HCT116 (cell line): Measurements from ENCODE around the gene SEMA4C. TPM values are rescaled to one million over a fixed set of nuclear protein-coding genes. Genes with fewer than 3 reads are reported as not detected.

Experiments
- ATAC-seq: fragments of 200-7000 bp; cut with Tn5 transposase; 2 replicates; pipeline ENCODE4 v1.9.1; 2020; ENCODE audit warnings: mild to moderate bottlenecking, moderate library complexity
- BruUV-seq: library from RNA; stranded (reverse); fragments of 400-500 nt; replicated peaks from 2 replicates; lab custom pipeline; 2021; lab: Mats Ljungman, UMichigan
- CTCF ChIA-PET: fragments of 300-600 bp; sonication (Branson Sonifier 250); formaldehyde crosslinking; loops from one replicate; lab custom pipeline; 2021; ENCODE audit warnings: antibody characterized with exemption; lab: Charles Lee
- POLR2A ChIA-PET: fragments of 300-600, 350-600 bp; sonication (Branson Sonifier 250); formaldehyde crosslinking; loops from one replicate; lab custom pipeline; 2021; ENCODE audit warnings: antibody characterized with exemption; lab: Charles Lee
- RAD21 ChIA-PET, 2 experiments: fragments of 300-600 bp; sonication (Branson Sonifier 250); formaldehyde crosslinking; loops; one replicate each; lab custom pipeline; 2023; ENCODE audit warnings: low total read pairs in 2 of 2; ENCODE audit not compliant: uncharacterized antibody in 2 of 2, unreplicated experiment in 2 of 2, low non-redundant PET in 1 of 2; lab: Charles Lee
- DNase-seq: peaks from one replicate; pipeline ENCODE4 v3.0.0-alpha.2; 2010; ENCODE audit warnings: low read depth, low spot score
- H2AFZ ChIP-seq: fragments of 200-600 bp; shearing (Covaris generic), sonication (generic); 2 replicates; pipeline ENCODE4 v1.6.1; 2017; ENCODE audit warnings: low read depth, mixed run types, mixed read lengths, antibody characterized with exemption, low read length; ENCODE audit not compliant: poor library complexity, severe bottlenecking
- H3K27ac ChIP-seq: 2 replicates; pipeline ENCODE4 v1.5.1; 2012; ENCODE audit warnings: low read depth, low read length
- H3K27me3 ChIP-seq: fragments of 200-600 bp; sonication (generic); 2 replicates; pipeline ENCODE4 v1.6.1; 2016; ENCODE audit warnings: mixed run types, low read length, mixed read lengths; ENCODE audit not compliant: insufficient read depth
- H3K36me3 ChIP-seq, 2 experiments: fragments of 200-500 bp in 1 of 2; fragments of 200-600 bp in 1 of 2; sonication (Bioruptor generic) in 1 of 2; sonication (generic) in 1 of 2; 2 replicates each; pipeline versions ENCODE4 v1.5.1 to v1.6.1; 2014 to 2016; ENCODE audit warnings: low read length in 2 of 2, inconsistent platforms in 1 of 2, mixed read lengths in 1 of 2, mixed run types in 1 of 2; ENCODE audit not compliant: insufficient read depth in 2 of 2, control insufficient read depth in 1 of 2
- H3K4me1 ChIP-seq, 2 experiments: fragments of 200-600 bp in 1 of 2; sonication (generic) in 1 of 2; 2 replicates each; pipeline versions ENCODE4 v1.5.1 to v1.6.1; 2012 to 2017; ENCODE audit warnings: low read length in 2 of 2, inconsistent platforms in 1 of 2, mild to moderate bottlenecking in 1 of 2, mixed read lengths in 1 of 2, mixed run types in 1 of 2, moderate library complexity in 1 of 2; ENCODE audit not compliant: insufficient read depth in 2 of 2, control insufficient read depth in 1 of 2
- H3K4me2 ChIP-seq: fragments of 200-600 bp; sonication (generic); 2 replicates; pipeline ENCODE4 v1.6.1; 2017; ENCODE audit warnings: mixed run types, low read length, mixed read lengths
- H3K4me3 ChIP-seq, 2 experiments: fragments of 200-600 bp in 1 of 2; sonication (generic) in 1 of 2; replicated peaks in 1 of 2; 2 replicates each; pipeline ENCODE4 v1.5.1; 2011 to 2016; ENCODE audit warnings: low read length in 2 of 2, control low read depth in 1 of 2, low read depth in 1 of 2, mild to moderate bottlenecking in 1 of 2, mixed read lengths in 1 of 2, mixed run types in 1 of 2
- H3K79me2 ChIP-seq: fragments of 200-600 bp; sonication (generic); 2 replicates; pipeline ENCODE4 v1.6.1; 2017; ENCODE audit warnings: mild to moderate bottlenecking, mixed run types, low read length, moderate library complexity, mixed read lengths; ENCODE audit not compliant: insufficient read depth
- H3K9ac ChIP-seq: fragments of 200-600 bp; sonication (generic); 2 replicates; pipeline ENCODE4 v1.6.1; 2016; ENCODE audit warnings: low read length, mixed read lengths
- H3K9me2 ChIP-seq: fragments of 200-600 bp; sonication (generic), shearing (Covaris generic); 2 replicates; pipeline ENCODE4 v1.6.1; 2017; ENCODE audit warnings: mixed run types, mild to moderate bottlenecking, moderate library complexity; ENCODE audit not compliant: insufficient read depth
- H3K9me3 ChIP-seq, 2 experiments: fragments of 200-500 bp in 1 of 2; fragments of 200-600 bp in 1 of 2; sonication (Bioruptor generic) in 1 of 2; sonication (generic) in 1 of 2; 2 replicates each; pipeline ENCODE4 v1.6.1; 2014 to 2017; ENCODE audit warnings: low read length in 2 of 2, mixed read lengths in 2 of 2, inconsistent platforms in 1 of 2, low read depth in 1 of 2, mild to moderate bottlenecking in 1 of 2, mixed run types in 1 of 2, moderate library complexity in 1 of 2; ENCODE audit not compliant: control insufficient read depth in 1 of 2, insufficient read depth in 1 of 2
- H4K20me1 ChIP-seq: fragments of 200-600 bp; sonication (generic), shearing (Covaris generic); 2 replicates; pipeline ENCODE4 v1.6.1; 2017; ENCODE audit warnings: mixed run types, mild to moderate bottlenecking, moderate library complexity; ENCODE audit not compliant: insufficient read depth
- CBX3 ChIP-seq: IDR thresholded peaks from 2 replicates; pipeline ENCODE4 v1.6.1; 2012; ENCODE audit warnings: low read depth
- EGR1 ChIP-seq: IDR thresholded peaks from 2 replicates; pipeline ENCODE4 v1.6.1; 2012; ENCODE audit warnings: low read depth
- FOSL1 ChIP-seq: IDR thresholded peaks from 2 replicates; pipeline ENCODE4 v1.6.1; 2012; ENCODE audit warnings: low read depth
- POLR2AphosphoS5 ChIP-seq: IDR thresholded peaks from 2 replicates; pipeline ENCODE4 v1.6.1; 2011; ENCODE audit warnings: mild to moderate bottlenecking, low read depth, low read length, moderate library complexity
- RAD21 ChIP-seq: IDR thresholded peaks from 2 replicates; pipeline ENCODE4 v1.6.1; 2012; ENCODE audit warnings: low read depth, mild to moderate bottlenecking
- SIN3A ChIP-seq: IDR thresholded peaks from 2 replicates; pipeline ENCODE4 v1.6.1; 2012; ENCODE audit warnings: low read depth
- SP1 ChIP-seq: IDR thresholded peaks from 2 replicates; pipeline ENCODE4 v1.6.1; 2012; ENCODE audit warnings: low read depth
- ZFX ChIP-seq: fragments of 450-650 bp; IDR thresholded peaks from 2 replicates; pipeline ENCODE4 v1.6.1; 2017
- intact Hi-C: fragments of 100-400 bp; cut with micrococcal nuclease; formaldehyde crosslinking; loops from 2 replicates; pipeline ENCODE4 v1.10.0; 2022
- total RNA-seq: library from RNA; stranded (reverse); gene quantifications from one replicate; pipeline ENCODE4 v1.2.1, GENCODE V29; 2021; ENCODE audit not compliant: unreplicated experiment
- TF ChIP-seq, protein P1 (sequence below): IDR thresholded peaks from 2 replicates; pipeline ENCODE4 v1.6.1; 2011; ENCODE audit warnings: mild to moderate bottlenecking, low read length, moderate library complexity; ENCODE audit not compliant: insufficient replicate concordance; ENCODE audit errors: extremely low read depth

The SEMA4C gene
- total RNA-seq, 1 experiment from 2014 or later = 25.4 TPM

DNA sequence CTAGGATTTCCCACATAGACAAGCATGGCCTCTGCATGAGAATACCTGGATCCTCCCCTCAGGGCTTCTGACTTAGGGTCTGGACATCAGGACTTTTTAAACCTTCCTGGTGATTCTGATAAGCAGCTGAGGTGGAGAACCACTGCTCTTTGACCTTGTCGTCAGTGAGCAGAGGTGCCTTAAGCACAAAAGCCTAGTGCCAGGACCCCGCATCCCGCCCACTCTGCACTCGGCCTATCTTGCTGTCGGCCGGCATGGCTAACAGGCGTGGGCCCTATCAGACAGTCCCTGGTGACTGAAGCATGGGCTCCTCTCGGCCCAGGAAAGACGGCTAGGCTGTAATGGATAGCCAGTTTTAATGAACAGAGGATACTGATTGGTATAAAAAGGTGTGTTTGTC lies 32.3 kb downstream of the SEMA4C start:
- intact Hi-C loops = no loop called here
- Histone ChIP-seq H3K36me3 (peaks cover 7 to 13% of the 10 kb centered on the region in 2 experiments; a peak in 1 of 4 replicates), H3K79me2 (no peaks in the 10 kb centered on the region), H3K27me3 (no peaks in the 10 kb centered on the region), H3K27ac (no peak overlapping the region), H4K20me1 (no peaks in the 10 kb centered on the region), H3K9me2 (no peaks in the 10 kb centered on the region), H3K9ac (no peak overlapping the region), H3K9me3 (no peaks in the 10 kb centered on the region), H2AFZ (no peak overlapping the region), H3K4me2 (no peak overlapping the region), H3K4me1 (peaks cover 0 to 5% of the 10 kb centered on the region in 2 experiments; a peak in 1 of 4 replicates), H3K4me3 (no peak overlapping the region)
- ATAC-seq = no peak
- ChIA-PET CTCF (no interaction called here), RAD21 (no interaction called here), POLR2A (no interaction called here)
- no peak for DNase-seq
- TF ChIP-seq RAD21 (no peak), FOSL1 (no peak), EGR1 (no peak), CBX3 (no peak), POLR2AphosphoS5 (no peak)
- TF ChIP-seq, protein P1, sequence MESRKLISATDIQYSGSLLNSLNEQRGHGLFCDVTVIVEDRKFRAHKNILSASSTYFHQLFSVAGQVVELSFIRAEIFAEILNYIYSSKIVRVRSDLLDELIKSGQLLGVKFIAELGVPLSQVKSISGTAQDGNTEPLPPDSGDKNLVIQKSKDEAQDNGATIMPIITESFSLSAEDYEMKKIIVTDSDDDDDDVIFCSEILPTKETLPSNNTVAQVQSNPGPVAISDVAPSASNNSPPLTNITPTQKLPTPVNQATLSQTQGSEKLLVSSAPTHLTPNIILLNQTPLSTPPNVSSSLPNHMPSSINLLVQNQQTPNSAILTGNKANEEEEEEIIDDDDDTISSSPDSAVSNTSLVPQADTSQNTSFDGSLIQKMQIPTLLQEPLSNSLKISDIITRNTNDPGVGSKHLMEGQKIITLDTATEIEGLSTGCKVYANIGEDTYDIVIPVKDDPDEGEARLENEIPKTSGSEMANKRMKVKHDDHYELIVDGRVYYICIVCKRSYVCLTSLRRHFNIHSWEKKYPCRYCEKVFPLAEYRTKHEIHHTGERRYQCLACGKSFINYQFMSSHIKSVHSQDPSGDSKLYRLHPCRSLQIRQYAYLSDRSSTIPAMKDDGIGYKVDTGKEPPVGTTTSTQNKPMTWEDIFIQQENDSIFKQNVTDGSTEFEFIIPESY = no peak
- no TSS peak for BruUV-seq

GRCh38 chr2:96835830-96836229 lies 34.0 kb downstream of the SEMA4C start:
- H3K27ac ChIP-seq = no peak overlapping the region
- no TSS peak for BruUV-seq
- H3K4me2 ChIP-seq = no peak overlapping the region
- H4K20me1 ChIP-seq = no peaks in the 10 kb centered on the region
- intact Hi-C loops = no loop called here
- peaks cover 0 to 12% of the 10 kb centered on the region in 2 experiments; a peak in 2 of 4 replicates for H3K4me1 ChIP-seq
- ATAC-seq = no peak
- H3K9me3 ChIP-seq = no peaks in the 10 kb centered on the region
- H3K4me3 ChIP-seq = no peak overlapping the region
- DNase-seq = no peak
- ChIA-PET RAD21 (no interaction called here), POLR2A (no interaction called here), CTCF (interaction anchor here (1.5 kb wide), 1 partner anchor 20 kb away, joined by 4 read pairs; the partner anchor contains the start of gene CNNM3)
- H3K79me2 ChIP-seq = no peaks in the 10 kb centered on the region
- H3K36me3 ChIP-seq = peaks cover 15 to 20% of the 10 kb centered on the region in 2 experiments; a peak in 2 of 4 replicates
- H3K9me2 ChIP-seq = no peaks in the 10 kb centered on the region
- no peak for TF ChIP-seq SIN3A
- no peak for TF ChIP-seq ZFX
- no peak for TF ChIP-seq SP1
- no peak for TF ChIP-seq CBX3
- TF ChIP-seq, all 23 proteins: peak for 0
- H2AFZ ChIP-seq = no peak overlapping the region
- no peak overlapping the region for H3K9ac ChIP-seq
- no peaks in the 10 kb centered on the region for H3K27me3 ChIP-seq
